Activated CD4-positive, alpha-beta memory T cell treated with anti-CD3 and anti-CD28 coated beads for 36 hours (primary cell): ENCODE results near the gene LCLAT1. TPM values are rescaled to one million over a fixed set of nuclear protein-coding genes. Genes with fewer than 3 reads are reported as not detected.
"Not testable (repeated sequence)": the region's sequence is repeated elsewhere in the genome, so short reads cannot be mapped to it uniquely, and the experiment has no call there.

Source experiments
- CTCF ChIA-PET: fragments of 350-600 bp; sonication (Branson Sonifier 250); formaldehyde crosslinking; loops from one replicate; lab custom pipeline; 2021; ENCODE audit warnings: antibody characterized with exemption, inconsistent platforms; lab: Charles Lee
- POLR2A ChIA-PET: fragments of 350-600 bp; sonication (Branson Sonifier 250); formaldehyde crosslinking; loops from one replicate; lab custom pipeline; 2021; ENCODE audit warnings: antibody characterized with exemption; lab: Charles Lee
- DNase-seq: peaks from one replicate; pipeline ENCODE4 v3.0.0-alpha.2; 2020
- H3K27ac Mint-ChIP-seq: one replicate; pipeline ENCODE4 v1.8.0; 2021; ENCODE audit warnings: mixed read lengths
- H3K27me3 Mint-ChIP-seq: one replicate; pipeline ENCODE4 v1.8.0; 2021; ENCODE audit warnings: mixed read lengths
- H3K36me3 Mint-ChIP-seq: one replicate; pipeline ENCODE4 v1.8.0; 2021; ENCODE audit warnings: mixed read lengths
- H3K4me1 Mint-ChIP-seq: one replicate; pipeline ENCODE4 v1.8.0; 2021; ENCODE audit warnings: low read depth, mixed read lengths
- H3K4me3 Mint-ChIP-seq: one replicate; pipeline ENCODE4 v1.8.0; 2021; ENCODE audit warnings: mild to moderate bottlenecking, mixed read lengths
- H3K9me3 Mint-ChIP-seq: one replicate; pipeline ENCODE4 v1.8.0; 2021; ENCODE audit warnings: mixed read lengths
- intact Hi-C: fragments of 100-400 bp; cut with micrococcal nuclease; formaldehyde crosslinking; loops from one replicate; pipeline ENCODE4 v1.15.1; 2023
- total RNA-seq, 2 experiments: library from RNA; stranded (reverse); gene quantifications; one replicate each; pipeline ENCODE4 v1.2.3, GENCODE V29; 2021

The LCLAT1 gene
- total RNA-seq, 2 experiments from 2014 or later = 21.5 to 24.3 TPM

DNA sequence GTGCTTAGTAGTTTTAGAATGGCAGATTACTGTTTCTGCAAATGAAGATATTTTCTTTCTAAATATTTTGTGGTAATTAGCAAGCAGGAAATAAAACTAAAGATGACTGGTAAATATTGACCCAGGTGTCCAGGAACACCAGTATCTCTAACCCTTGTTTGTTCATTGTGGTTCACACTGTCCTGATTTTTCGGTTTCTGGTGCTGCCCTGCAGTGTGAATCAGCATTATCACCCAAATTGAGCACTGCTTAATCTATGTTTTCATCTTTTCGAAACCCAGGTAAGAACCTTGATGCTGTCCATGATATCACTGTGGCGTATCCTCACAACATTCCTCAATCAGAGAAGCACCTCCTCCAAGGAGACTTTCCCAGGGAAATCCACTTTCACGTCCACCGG is 192.8 kb downstream of the LCLAT1 start:
- ChIA-PET CTCF (no interaction called here), POLR2A (interaction anchor here (0.6 kb wide), 1 partner anchor 11 kb away, joined by 3 read pairs; no protein-coding TSS in a partner anchor)
- H3K4me3 Mint-ChIP-seq = no peak overlapping the region

DNA sequence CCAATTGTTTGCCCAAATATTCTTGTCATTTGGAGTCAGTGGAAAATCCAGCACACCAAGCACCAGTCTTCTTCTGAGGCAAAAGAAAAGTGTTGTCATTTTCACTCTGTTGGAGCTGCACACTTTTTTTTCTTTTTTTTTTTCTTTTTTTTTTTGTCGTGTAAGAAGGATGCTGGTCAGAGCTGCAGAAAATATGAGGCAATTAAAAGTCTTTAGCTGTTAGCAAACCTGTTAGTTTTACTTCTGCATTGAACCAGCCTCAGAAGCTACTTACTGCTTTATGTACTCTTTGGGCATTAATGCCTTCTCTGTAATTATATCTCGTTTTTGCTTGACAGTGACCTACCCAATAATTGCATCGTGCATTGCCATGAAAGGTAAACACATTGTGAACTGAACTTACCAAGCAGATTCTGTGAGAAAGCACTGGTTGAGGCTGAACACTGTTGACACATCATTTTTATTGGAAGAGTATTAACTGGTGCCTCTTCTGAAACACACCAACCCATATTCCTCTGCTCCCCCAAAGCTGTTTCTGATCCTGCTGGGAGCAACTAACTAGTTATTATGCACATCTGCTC is 194.8 kb downstream of the LCLAT1 start:
- no peak overlapping the region for H3K4me3 Mint-ChIP-seq
- no peaks in the 10 kb centered on the region for H3K9me3 Mint-ChIP-seq
- intact Hi-C loops = no loop called here
- no peak overlapping the region for H3K27ac Mint-ChIP-seq
- H3K36me3 Mint-ChIP-seq = peaks cover 10% of the 10 kb centered on the region
- H3K4me1 Mint-ChIP-seq = no peaks in the 10 kb centered on the region
- no peak for DNase-seq
- CTCF ChIA-PET = interaction anchor here (0.7 to 0.8 kb wide), 2 partner anchors 194 to 477 kb away, joined by 3 to 4 read pairs; no protein-coding TSS in a partner anchor
- POLR2A ChIA-PET = no interaction called here
- H3K27me3 Mint-ChIP-seq = no peaks in the 10 kb centered on the region

More for the DNA sequence above, 192.8 kb downstream of the LCLAT1 start:
- DNase-seq = no peak
- no peaks in the 10 kb centered on the region for H3K4me1 Mint-ChIP-seq
- intact Hi-C loops = no loop called here
- H3K27me3 Mint-ChIP-seq = no peaks in the 10 kb centered on the region
- no peak overlapping the region for H3K27ac Mint-ChIP-seq
- H3K36me3 Mint-ChIP-seq = peaks cover 10% of the 10 kb centered on the region
- H3K9me3 Mint-ChIP-seq = no peaks in the 10 kb centered on the region

DNA sequence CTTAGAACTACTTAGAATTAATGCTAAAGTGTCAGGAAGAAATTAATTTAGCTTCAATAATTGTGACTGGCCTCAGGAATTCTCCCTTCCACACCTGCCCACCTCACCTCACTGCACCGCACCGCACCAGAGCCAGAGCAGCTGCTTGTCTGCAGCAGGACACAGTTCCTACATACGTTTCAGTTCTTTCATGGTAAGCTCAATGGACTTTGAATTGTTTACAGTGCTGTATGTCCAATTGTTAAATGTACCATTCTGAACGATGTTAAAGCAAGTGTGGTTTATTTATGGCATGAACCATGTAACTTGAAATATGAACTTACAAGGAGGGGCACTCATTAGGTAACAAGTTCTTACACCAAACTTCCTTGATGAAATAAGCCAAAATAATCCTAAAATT is 196.0 kb downstream of the LCLAT1 start:
- intact Hi-C loops, H3K4me1 Mint-ChIP-seq, DNase-seq, H3K4me3 Mint-ChIP-seq, H3K9me3 Mint-ChIP-seq, H3K27ac Mint-ChIP-seq, POLR2A ChIA-PET, H3K27me3 Mint-ChIP-seq: not testable (repeated sequence)
- CTCF ChIA-PET = interaction anchor here (1.2 kb wide), 1 partner anchor 478 kb away, joined by 3 read pairs; no protein-coding TSS in a partner anchor
- peaks cover 10% of the 10 kb centered on the region for H3K36me3 Mint-ChIP-seq

GRCh38 chr2:30643674-30644073 is 196.6 kb downstream of the LCLAT1 start:
- peaks cover 10% of the 10 kb centered on the region for H3K36me3 Mint-ChIP-seq
- H3K27ac Mint-ChIP-seq = no peak overlapping the region
- no peaks in the 10 kb centered on the region for H3K4me1 Mint-ChIP-seq
- no peak overlapping the region for H3K4me3 Mint-ChIP-seq
- no peaks in the 10 kb centered on the region for H3K27me3 Mint-ChIP-seq
- DNase-seq = no peak
- intact Hi-C loops = no loop called here
- ChIA-PET POLR2A (no interaction called here), CTCF (interaction anchor here (0.7 to 1.2 kb wide), 2 partner anchors 68 to 479 kb away, joined by 3 read pairs; no protein-coding TSS in a partner anchor)
- no peaks in the 10 kb centered on the region for H3K9me3 Mint-ChIP-seq

DNA sequence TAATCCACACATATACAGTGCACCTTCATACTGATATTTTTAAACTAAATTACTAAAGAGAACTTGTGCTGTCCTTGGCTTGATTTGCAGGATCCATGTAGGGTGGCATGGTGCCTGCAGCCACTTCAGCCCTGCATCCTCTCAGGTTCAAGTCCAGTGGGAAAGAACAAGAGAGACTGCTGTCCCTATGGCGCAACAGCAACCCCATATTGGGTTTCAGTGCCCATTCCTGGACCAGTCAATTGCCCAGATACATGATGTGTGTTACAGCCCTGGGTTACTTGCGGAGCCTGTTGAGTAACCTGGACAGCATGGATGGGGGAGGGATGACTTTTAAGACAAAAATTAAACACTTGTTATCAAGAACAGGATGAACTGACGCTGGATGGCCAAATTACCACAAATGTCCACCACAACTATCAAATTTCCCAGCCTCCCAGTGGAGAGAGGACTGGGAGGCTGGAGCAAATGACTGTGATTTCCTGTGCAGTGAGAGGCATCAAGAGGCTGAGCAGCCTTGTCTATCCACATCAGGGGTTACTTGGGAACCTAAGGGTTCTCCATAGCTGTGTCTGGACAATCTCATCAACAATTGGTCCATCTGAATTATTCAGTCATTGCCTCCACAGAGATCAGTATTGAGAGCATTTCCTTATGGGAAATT is 198.2 kb downstream of the LCLAT1 start:
- ChIA-PET CTCF (no interaction called here), POLR2A (no interaction called here)
- intact Hi-C loops = no loop called here
- Mint-ChIP-seq H3K9me3 (no peaks in the 10 kb centered on the region), H3K4me3 (no peak overlapping the region), H3K27ac (no peak overlapping the region), H3K27me3 (no peaks in the 10 kb centered on the region), H3K36me3 (peaks cover 6% of the 10 kb centered on the region), H3K4me1 (no peaks in the 10 kb centered on the region)
- DNase-seq = no peak

DNA sequence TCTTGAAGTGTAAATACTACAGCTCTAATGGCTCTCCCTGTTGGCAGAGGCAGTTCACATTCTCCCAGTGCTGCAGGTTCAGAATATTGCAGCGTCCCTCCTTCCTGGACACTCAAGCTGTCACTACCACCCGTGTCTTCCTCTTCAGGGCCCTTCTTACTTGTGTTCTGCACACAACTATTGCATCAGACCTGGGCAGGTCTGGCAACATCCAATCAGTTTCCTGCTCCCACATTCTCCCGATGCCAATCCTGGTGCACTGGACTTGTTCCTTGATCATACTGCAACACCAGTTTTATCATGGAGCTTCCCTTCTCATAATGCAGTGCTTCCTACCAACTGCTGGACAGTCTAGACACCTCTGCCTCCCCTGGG is 198.7 kb downstream of the LCLAT1 start:
- no peaks in the 10 kb centered on the region for H3K4me1 Mint-ChIP-seq
- ChIA-PET CTCF (interaction anchor here (1.2 kb wide), 1 partner anchor 481 kb away, joined by 5 read pairs; no protein-coding TSS in a partner anchor), POLR2A (no interaction called here)
- H3K4me3 Mint-ChIP-seq = no peak overlapping the region
- peaks cover 3% of the 10 kb centered on the region for H3K36me3 Mint-ChIP-seq
- H3K27me3 Mint-ChIP-seq = no peaks in the 10 kb centered on the region
- no peak overlapping the region for H3K27ac Mint-ChIP-seq
- DNase-seq = no peak
- intact Hi-C loops = no loop called here
- no peaks in the 10 kb centered on the region for H3K9me3 Mint-ChIP-seq

DNA sequence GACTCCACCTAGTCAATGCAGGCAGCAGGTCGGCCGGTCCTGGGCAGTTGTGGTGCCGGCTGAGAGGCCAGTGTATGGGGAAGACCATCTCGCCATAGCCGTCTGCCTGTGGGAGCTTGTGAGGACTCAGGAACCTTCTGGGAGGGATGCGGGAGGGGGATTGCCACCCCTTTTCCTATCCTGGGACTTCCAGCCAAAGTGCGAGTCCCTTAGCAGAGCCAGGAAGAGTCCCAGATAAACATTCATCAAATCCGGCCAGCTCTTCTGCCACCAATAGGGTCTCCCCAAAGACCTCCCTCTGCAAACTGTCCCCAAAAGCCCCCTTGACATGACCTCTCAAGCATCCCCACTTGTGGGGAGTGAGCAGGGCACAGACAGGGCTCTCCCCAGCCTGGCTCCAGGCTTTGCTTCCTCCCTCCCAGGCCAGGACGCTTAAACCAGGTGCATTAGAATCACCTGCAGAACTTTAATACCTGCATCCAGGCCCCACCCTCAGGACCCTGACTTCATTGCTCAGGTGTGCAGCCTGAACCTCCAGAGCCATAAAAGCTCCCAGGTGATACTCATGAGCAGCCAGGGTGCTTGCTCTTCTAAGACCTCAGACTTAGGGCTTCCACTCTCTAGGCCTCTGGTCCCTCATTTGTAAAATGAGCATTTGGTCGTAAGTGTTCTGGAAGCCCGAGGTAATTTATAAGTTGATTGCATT is 200.9 kb downstream of the LCLAT1 start:
- ChIA-PET POLR2A (no interaction called here), CTCF (no interaction called here)
- Mint-ChIP-seq H3K4me3 (no peak overlapping the region), H3K4me1 (no peaks in the 10 kb centered on the region), H3K27me3 (no peaks in the 10 kb centered on the region), H3K9me3 (no peaks in the 10 kb centered on the region), H3K27ac (no peak overlapping the region), H3K36me3 (no peaks in the 10 kb centered on the region)
- no peak for DNase-seq
- intact Hi-C loops = no loop called here

GRCh38 chr2:30649278-30649677 is 202.2 kb downstream of the LCLAT1 start:
- POLR2A ChIA-PET = no interaction called here
- H3K27me3 Mint-ChIP-seq = no peaks in the 10 kb centered on the region
- H3K27ac Mint-ChIP-seq = no peak overlapping the region
- no peak overlapping the region for H3K4me3 Mint-ChIP-seq
- H3K9me3 Mint-ChIP-seq = no peaks in the 10 kb centered on the region
- intact Hi-C loops = no loop called here
- no peak for DNase-seq
- no peaks in the 10 kb centered on the region for H3K4me1 Mint-ChIP-seq
- CTCF ChIA-PET = interaction anchor here (0.8 kb wide), 1 partner anchor 485 kb away, joined by 3 read pairs; no protein-coding TSS in a partner anchor
- H3K36me3 Mint-ChIP-seq = no peaks in the 10 kb centered on the region

GRCh38 chr2:30649828-30650227 is 202.8 kb downstream of the LCLAT1 start:
- Mint-ChIP-seq H3K4me1 (no peaks in the 10 kb centered on the region), H3K4me3 (no peak overlapping the region), H3K9me3 (no peaks in the 10 kb centered on the region), H3K36me3 (no peaks in the 10 kb centered on the region), H3K27ac (no peak overlapping the region), H3K27me3 (no peaks in the 10 kb centered on the region)
- POLR2A ChIA-PET = no interaction called here
- no peak for DNase-seq
- CTCF ChIA-PET = interaction anchor here (0.9 kb wide), 1 partner anchor 442 kb away, joined by 3 read pairs; no protein-coding TSS in a partner anchor
- intact Hi-C loops = no loop called here

GRCh38 chr2:30652271-30652915 is 205.3 kb downstream of the LCLAT1 start:
- no peak for DNase-seq
- Mint-ChIP-seq H3K4me3 (no peak overlapping the region), H3K27ac (no peak overlapping the region), H3K9me3 (no peaks in the 10 kb centered on the region), H3K27me3 (no peaks in the 10 kb centered on the region), H3K4me1 (no peaks in the 10 kb centered on the region), H3K36me3 (no peaks in the 10 kb centered on the region)
- POLR2A ChIA-PET = no interaction called here
- intact Hi-C loops = no loop called here
- CTCF ChIA-PET = no interaction called here

- no peak overlapping the region for H3K4me3 Mint-ChIP-seq
- no peak for DNase-seq
- H3K27me3 Mint-ChIP-seq = no peaks in the 10 kb centered on the region
- no peak overlapping the region for H3K27ac Mint-ChIP-seq
- H3K36me3 Mint-ChIP-seq = no peaks in the 10 kb centered on the region
- no peaks in the 10 kb centered on the region for H3K9me3 Mint-ChIP-seq
- no peaks in the 10 kb centered on the region for H3K4me1 Mint-ChIP-seq
- POLR2A ChIA-PET = no interaction called here
- CTCF ChIA-PET = interaction anchor here (1.0 to 1.8 kb wide), 4 partner anchors 32 to 446 kb away, joined by 3 to 5 read pairs (median 4); no protein-coding TSS in a partner anchor
- intact Hi-C loops = no loop called here
These were observed 206.8 kb downstream of the LCLAT1 start for GRCh38 chr2:30653847-30654246.

DNA sequence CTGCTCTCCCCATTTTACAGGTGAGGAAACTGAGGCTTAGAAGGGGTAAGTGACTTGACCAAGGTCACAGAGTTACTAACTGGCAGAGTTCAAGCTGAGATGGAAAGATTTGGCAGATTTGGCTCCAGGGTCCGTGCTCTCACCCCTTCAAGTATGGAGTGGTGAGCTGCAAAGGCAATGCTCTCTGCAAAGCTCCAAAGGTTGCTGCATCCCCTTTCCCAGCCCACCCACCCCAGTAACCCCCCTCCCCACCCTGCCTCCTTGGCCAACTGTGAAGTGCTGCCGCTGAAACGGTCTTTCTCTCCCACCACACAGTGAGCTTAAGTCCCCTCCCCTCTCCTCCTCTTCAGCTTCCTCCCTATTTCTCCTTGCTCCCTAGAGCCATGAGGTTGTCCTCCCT is 207.4 kb downstream of the LCLAT1 start:
- intact Hi-C loops = no loop called here
- no peaks in the 10 kb centered on the region for H3K36me3 Mint-ChIP-seq
- ChIA-PET POLR2A (interaction anchor here (0.6 to 1.1 kb wide), 2 partner anchors 10 to 489 kb away, joined by 3 to 4 read pairs; no protein-coding TSS in a partner anchor), CTCF (interaction anchor here (1.0 to 1.8 kb wide), 4 partner anchors 32 to 446 kb away, joined by 3 to 5 read pairs (median 4); no protein-coding TSS in a partner anchor)
- H3K27ac Mint-ChIP-seq = no peak overlapping the region
- H3K4me1 Mint-ChIP-seq = no peaks in the 10 kb centered on the region
- no peak overlapping the region for H3K4me3 Mint-ChIP-seq
- no peaks in the 10 kb centered on the region for H3K27me3 Mint-ChIP-seq
- no peak for DNase-seq
- H3K9me3 Mint-ChIP-seq = no peaks in the 10 kb centered on the region
